ENCODE measurements around the gene USP10.
"Not testable (repeated sequence)": the region's sequence is repeated elsewhere in the genome, so short reads cannot be mapped to it uniquely, and the experiment has no call there.

USP10 gene

DNA sequence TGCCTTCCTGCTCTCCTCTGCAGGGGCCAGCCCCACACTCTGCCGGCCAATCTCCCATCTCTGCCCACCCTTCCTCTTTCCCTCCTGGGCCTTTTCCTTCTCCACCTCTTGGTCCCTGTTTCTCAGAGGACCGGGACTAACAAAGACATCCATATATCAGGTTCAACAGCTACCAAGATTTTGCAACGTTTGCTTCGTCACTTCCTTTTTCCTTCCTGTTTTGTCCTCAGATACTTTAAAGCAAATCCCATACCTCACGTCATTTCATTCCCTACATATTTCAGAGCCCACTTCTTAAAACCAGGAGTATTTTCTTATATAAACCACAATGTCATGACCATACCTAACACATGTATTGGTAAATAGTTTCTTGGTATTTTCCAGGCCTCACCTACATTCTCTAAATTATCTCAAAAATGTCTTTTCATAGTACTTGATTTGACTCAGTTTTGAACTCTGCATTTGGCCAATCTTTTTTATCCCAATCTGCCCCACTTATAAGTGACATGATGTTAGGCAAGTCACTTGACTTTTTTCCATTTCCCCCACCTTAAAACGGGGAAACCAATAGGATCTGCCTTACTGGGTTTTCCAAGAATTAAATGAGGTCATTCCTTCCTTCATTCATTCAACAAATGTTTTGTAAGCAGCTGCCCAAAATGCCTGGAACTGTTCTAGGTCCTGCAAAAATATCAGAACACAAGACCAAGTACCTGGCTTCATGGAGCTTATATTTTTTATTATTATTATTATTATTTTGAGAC lies 7.2 kb upstream of the USP10 start:
- no peaks in the 10 kb centered on the region for H3K36me3 ChIP-seq (ENCODE audit: control insufficient read depth in 2 of 2, insufficient read depth in 1 of 2, low read length in 2 of 2)
- POLR2A ChIA-PET, result no interaction called here
- no peaks in the 10 kb centered on the region for H3K9me3 ChIP-seq (ENCODE audit: control insufficient read depth, insufficient read depth, low read depth, low read length)
- no peak for TF ChIP-seq SCRT2 (tag by site-specific recombination; IDR thresholded peaks at IDR 0.05)
- peak; percentile 17; the same call in 1 of the 2 replicates for TF ChIP-seq SP2 (tag by site-specific recombination; IDR thresholded peaks at IDR 0.05)
- no peak overlapping the region for H3K27ac ChIP-seq (ENCODE audit: extremely low read depth, low read depth, low read length)
- CTCF ChIA-PET, result interaction anchor here (1.8 to 3.3 kb wide), 3 partner anchors 20 to 45 kb away, joined by 5 to 13 read pairs (median 7); no protein-coding TSS in a partner anchor
- H3K4me3 ChIP-seq (ENCODE audit: low read depth, low read length), result no peak overlapping the region
- H3K4me1 ChIP-seq (ENCODE audit: control insufficient read depth, insufficient read depth, low read length), result no peaks in the 10 kb centered on the region

DNA sequence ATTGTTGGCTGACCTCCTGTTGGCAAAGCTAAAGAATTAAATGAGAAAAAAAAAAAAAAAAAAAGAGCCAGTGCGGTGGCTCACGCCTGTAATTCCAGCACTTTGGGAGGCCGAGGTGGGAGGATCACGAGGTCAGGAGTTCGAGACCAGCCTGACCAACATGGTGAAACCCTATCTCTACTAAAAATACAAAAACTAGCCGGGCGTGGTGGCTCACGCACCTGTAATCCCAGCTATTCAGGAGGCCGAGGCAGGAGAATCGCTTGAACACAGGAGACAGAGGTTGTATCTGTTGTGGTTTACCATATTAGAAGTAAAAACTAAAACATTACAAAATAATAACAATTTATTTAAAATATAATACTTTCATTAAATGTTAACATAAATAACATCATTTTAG lies 5.9 kb upstream of the USP10 start:
- not testable (repeated sequence) for H3K9me3 ChIP-seq (ENCODE audit: control insufficient read depth, insufficient read depth, low read depth, low read length); H3K4me1 ChIP-seq (ENCODE audit: control insufficient read depth, insufficient read depth, low read length); H3K36me3 ChIP-seq (ENCODE audit: control insufficient read depth in 2 of 2, insufficient read depth in 1 of 2, low read length in 2 of 2); H3K27ac ChIP-seq (ENCODE audit: extremely low read depth, low read depth, low read length); H3K4me3 ChIP-seq (ENCODE audit: low read depth, low read length)
- ChIA-PET POLR2A (interaction anchor here (0.6 kb wide), 1 partner anchor 160 kb away, joined by 3 read pairs; no protein-coding TSS in a partner anchor), CTCF (interaction anchor here (0.6 to 3.3 kb wide), 5 partner anchors 22 to 855 kb away, joined by 3 to 13 read pairs (median 5); no protein-coding TSS in a partner anchor)

DNA sequence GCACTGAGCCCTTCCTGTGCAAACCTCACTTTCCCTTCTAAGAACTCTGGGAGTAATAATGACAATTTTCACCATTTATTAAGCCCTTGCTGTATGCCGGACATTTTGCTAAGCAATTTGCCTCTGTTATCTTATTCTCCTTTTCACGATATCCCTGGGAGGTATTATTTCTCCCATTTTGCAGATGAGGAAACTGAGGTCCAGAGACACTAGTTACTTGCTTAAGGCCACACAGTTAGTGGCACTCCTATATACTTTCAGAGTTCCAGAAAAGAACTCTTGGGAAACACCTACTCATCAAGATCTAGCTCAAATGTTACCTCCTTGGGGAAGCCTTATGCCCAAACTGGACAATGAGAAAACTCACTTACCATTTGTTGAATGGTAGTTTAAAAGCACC lies 4.8 kb upstream of the USP10 start:
- ChIA-PET CTCF (interaction anchor here (0.7 to 3.3 kb wide), 3 partner anchors 23 to 43 kb away, joined by 4 to 13 read pairs (median 8); no protein-coding TSS in a partner anchor), POLR2A (no interaction called here)
- no peaks in the 10 kb centered on the region for H3K9me3 ChIP-seq (ENCODE audit: control insufficient read depth, insufficient read depth, low read depth, low read length)
- peaks cover 3% of the 10 kb centered on the region; the same call in 1 of the 2 replicates for H3K4me1 ChIP-seq (ENCODE audit: control insufficient read depth, insufficient read depth, low read length)
- H3K36me3 ChIP-seq (ENCODE audit: control insufficient read depth in 2 of 2, insufficient read depth in 1 of 2, low read length in 2 of 2), result no peaks in the 10 kb centered on the region
- H3K27ac ChIP-seq (ENCODE audit: extremely low read depth, low read depth, low read length), result no peak overlapping the region
- TF ChIP-seq, protein P1, sequence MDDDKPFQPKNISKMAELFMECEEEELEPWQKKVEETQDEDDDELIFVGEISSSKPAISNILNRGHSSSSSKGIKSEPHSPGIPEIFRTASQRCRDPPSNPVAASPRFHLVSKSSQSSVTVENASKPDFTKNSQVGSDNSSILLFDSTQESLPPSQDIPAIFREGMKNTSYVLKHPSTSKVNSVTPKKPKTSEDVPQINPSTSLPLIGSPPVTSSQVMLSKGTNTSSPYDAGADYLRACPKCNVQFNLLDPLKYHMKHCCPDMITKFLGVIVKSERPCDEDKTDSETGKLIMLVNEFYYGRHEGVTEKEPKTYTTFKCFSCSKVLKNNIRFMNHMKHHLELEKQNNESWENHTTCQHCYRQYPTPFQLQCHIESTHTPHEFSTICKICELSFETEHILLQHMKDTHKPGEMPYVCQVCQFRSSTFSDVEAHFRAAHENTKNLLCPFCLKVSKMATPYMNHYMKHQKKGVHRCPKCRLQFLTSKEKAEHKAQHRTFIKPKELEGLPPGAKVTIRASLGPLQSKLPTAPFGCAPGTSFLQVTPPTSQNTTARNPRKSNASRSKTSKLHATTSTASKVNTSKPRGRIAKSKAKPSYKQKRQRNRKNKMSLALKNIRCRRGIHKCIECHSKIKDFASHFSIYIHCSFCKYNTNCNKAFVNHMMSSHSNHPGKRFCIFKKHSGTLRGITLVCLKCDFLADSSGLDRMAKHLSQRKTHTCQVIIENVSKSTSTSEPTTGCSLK (tag by site-specific recombination; IDR thresholded peaks at IDR 0.05), result no peak
- H3K4me3 ChIP-seq (ENCODE audit: low read depth, low read length), result no peak overlapping the region

DNA sequence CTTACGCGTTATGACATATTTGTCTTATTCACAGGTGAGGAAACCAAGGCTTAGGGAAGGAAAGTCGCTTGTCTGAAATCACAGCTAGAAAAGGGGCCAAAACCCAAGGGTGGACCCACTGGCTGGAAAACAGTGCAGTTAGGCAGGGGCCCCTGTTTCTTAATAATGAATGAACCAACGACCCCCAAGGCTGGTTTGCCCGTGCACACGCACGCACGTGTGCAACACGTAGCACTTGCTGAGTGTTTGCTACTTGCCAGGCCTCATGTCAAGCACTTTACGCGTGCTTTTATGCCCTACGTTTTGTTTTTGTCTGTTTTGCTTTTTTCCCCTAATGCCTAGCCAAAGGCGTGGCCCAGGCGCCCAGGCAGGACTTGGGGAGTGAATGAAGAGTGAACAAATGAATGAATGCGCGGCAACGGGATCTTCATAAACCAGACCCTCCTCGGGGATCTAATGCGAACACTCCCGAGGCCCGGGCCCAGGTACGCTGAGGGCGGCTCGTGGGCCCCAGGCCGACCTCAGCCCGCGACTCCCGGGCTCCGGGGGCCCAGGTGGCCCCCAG lies 571 bp upstream of the USP10 start:
- H3K4me1 ChIP-seq (ENCODE audit: control insufficient read depth, insufficient read depth, low read length), result peaks cover 13% of the 10 kb centered on the region
- H3K36me3 ChIP-seq (ENCODE audit: control insufficient read depth in 2 of 2, insufficient read depth in 1 of 2, low read length in 2 of 2), result no peaks in the 10 kb centered on the region
- CTCF ChIA-PET, result interaction anchor here (1.2 kb wide), 1 partner anchor 39 kb away, joined by 4 read pairs; no protein-coding TSS in a partner anchor
- POLR2A ChIA-PET, result no interaction called here
- H3K27ac ChIP-seq (ENCODE audit: extremely low read depth, low read depth, low read length), result peak overlapping the region; percentile 91
- H3K9me3 ChIP-seq (ENCODE audit: control insufficient read depth, insufficient read depth, low read depth, low read length), result no peaks in the 10 kb centered on the region
- peak overlapping the region; percentile 69 for H3K4me3 ChIP-seq (ENCODE audit: low read depth, low read length)
- TF ChIP-seq YY1 (tag by site-specific recombination; IDR thresholded peaks at IDR 0.05) (no peak), ZNF660 (tag by site-specific recombination; IDR thresholded peaks at IDR 0.05) (no peak), ZNF184 (tag by site-specific recombination; IDR thresholded peaks at IDR 0.05) (no peak), ZNF335 (tag by site-specific recombination; conservative IDR thresholded peaks at IDR 0.05) (peak; percentile 81), ZBTB48 (tag by site-specific recombination; IDR thresholded peaks at IDR 0.05) (peak; percentile 28; the same call in 1 of the 2 replicates), ZNF501 (tag by site-specific recombination; IDR thresholded peaks at IDR 0.05) (no peak), SP2 (tag by site-specific recombination; IDR thresholded peaks at IDR 0.05) (no peak), SCRT2 (tag by site-specific recombination; IDR thresholded peaks at IDR 0.05) (peak; percentile 73), ZNF391 (tag by site-specific recombination; IDR thresholded peaks at IDR 0.05; ENCODE audit: borderline replicate concordance, low read depth) (no peak), ZNF221 (tag by site-specific recombination; IDR thresholded peaks at IDR 0.05; ENCODE audit: borderline replicate concordance) (no peak), ZNF24 (tag by site-specific recombination; IDR thresholded peaks at IDR 0.05) (peak; percentile 84), REPIN1 (tag by site-specific recombination; IDR thresholded peaks at IDR 0.05; ENCODE audit: low read depth) (no peak), ZNF248 (tag by site-specific recombination; IDR thresholded peaks at IDR 0.05) (no peak), ZNF214 (tag by site-specific recombination; IDR thresholded peaks at IDR 0.05; ENCODE audit: borderline replicate concordance) (no peak)
- TF ChIP-seq, protein P2, sequence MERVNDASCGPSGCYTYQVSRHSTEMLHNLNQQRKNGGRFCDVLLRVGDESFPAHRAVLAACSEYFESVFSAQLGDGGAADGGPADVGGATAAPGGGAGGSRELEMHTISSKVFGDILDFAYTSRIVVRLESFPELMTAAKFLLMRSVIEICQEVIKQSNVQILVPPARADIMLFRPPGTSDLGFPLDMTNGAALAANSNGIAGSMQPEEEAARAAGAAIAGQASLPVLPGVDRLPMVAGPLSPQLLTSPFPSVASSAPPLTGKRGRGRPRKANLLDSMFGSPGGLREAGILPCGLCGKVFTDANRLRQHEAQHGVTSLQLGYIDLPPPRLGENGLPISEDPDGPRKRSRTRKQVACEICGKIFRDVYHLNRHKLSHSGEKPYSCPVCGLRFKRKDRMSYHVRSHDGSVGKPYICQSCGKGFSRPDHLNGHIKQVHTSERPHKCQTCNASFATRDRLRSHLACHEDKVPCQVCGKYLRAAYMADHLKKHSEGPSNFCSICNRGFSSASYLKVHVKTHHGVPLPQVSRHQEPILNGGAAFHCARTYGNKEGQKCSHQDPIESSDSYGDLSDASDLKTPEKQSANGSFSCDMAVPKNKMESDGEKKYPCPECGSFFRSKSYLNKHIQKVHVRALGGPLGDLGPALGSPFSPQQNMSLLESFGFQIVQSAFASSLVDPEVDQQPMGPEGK (tag by site-specific recombination; IDR thresholded peaks at IDR 0.05), result peak; percentile 81
- TF ChIP-seq, protein P3, sequence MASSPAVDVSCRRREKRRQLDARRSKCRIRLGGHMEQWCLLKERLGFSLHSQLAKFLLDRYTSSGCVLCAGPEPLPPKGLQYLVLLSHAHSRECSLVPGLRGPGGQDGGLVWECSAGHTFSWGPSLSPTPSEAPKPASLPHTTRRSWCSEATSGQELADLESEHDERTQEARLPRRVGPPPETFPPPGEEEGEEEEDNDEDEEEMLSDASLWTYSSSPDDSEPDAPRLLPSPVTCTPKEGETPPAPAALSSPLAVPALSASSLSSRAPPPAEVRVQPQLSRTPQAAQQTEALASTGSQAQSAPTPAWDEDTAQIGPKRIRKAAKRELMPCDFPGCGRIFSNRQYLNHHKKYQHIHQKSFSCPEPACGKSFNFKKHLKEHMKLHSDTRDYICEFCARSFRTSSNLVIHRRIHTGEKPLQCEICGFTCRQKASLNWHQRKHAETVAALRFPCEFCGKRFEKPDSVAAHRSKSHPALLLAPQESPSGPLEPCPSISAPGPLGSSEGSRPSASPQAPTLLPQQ (tag by site-specific recombination; IDR thresholded peaks at IDR 0.05), result peak; percentile 89
- TF ChIP-seq, protein P4, sequence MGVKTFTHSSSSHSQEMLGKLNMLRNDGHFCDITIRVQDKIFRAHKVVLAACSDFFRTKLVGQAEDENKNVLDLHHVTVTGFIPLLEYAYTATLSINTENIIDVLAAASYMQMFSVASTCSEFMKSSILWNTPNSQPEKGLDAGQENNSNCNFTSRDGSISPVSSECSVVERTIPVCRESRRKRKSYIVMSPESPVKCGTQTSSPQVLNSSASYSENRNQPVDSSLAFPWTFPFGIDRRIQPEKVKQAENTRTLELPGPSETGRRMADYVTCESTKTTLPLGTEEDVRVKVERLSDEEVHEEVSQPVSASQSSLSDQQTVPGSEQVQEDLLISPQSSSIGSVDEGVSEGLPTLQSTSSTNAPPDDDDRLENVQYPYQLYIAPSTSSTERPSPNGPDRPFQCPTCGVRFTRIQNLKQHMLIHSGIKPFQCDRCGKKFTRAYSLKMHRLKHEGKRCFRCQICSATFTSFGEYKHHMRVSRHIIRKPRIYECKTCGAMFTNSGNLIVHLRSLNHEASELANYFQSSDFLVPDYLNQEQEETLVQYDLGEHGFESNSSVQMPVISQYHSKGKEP (tag by site-specific recombination; IDR thresholded peaks at IDR 0.05), result no peak

Measured in HEK293 (cell line).